HL-60 (cell line): ENCODE results near the gene SCGB1D1.
"Not testable (repeated sequence)": the region's sequence is repeated elsewhere in the genome, so short reads cannot be mapped to it uniquely, and the experiment has no call there.

ENCODE experiments used
- POLR2AphosphoS5 ChIP-seq: IDR thresholded peaks from 2 replicates; pipeline ENCODE4 v1.6.1; 2012; ENCODE audit warnings: low read depth
- TF ChIP-seq, protein P1 (sequence below): IDR thresholded peaks from one replicate; pipeline ENCODE4 v1.5.1; 2011; ENCODE audit warnings: low read length, control low read depth, inconsistent platforms; ENCODE audit not compliant: insufficient read depth

DNA sequence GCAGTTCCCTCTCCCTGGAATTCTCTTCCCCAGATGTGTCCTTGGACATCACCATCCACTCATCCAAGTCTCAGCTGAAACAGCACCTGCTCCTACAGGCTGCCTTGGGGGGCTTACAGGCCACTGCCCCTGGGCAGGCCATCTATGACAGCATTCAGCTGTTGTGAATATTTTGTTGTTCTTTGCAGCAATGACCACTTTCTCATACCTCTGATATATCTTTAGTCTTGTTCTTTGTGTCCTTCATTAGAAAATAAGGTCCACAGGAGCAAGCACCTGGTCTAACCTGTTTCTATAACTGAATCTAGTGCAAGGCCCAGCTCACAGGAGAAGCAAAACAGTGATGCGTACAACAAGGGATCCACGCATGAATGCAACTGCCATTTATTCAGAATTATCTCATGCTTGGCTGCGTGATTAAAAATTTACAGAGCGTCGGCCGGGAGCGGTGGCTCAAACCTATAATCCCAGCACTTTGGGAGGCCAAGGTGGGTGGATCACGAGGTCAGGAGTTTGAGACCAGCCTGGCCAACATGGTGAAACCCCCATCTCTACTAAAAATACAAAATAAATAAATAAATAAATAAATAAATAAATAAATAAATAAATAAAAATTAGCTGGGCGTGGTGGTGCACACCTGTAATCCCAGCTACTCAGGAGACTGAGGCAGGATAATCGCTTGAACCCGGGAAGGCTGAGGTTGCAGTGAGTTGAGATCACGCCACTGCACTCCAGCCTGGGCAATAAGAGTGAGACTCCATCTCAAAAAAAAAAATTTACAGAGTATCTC is 16.5 kb downstream of the SCGB1D1 start:
- TF ChIP-seq, protein P1, sequence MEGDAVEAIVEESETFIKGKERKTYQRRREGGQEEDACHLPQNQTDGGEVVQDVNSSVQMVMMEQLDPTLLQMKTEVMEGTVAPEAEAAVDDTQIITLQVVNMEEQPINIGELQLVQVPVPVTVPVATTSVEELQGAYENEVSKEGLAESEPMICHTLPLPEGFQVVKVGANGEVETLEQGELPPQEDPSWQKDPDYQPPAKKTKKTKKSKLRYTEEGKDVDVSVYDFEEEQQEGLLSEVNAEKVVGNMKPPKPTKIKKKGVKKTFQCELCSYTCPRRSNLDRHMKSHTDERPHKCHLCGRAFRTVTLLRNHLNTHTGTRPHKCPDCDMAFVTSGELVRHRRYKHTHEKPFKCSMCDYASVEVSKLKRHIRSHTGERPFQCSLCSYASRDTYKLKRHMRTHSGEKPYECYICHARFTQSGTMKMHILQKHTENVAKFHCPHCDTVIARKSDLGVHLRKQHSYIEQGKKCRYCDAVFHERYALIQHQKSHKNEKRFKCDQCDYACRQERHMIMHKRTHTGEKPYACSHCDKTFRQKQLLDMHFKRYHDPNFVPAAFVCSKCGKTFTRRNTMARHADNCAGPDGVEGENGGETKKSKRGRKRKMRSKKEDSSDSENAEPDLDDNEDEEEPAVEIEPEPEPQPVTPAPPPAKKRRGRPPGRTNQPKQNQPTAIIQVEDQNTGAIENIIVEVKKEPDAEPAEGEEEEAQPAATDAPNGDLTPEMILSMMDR, result not testable (repeated sequence)
- not testable (repeated sequence) for TF ChIP-seq POLR2AphosphoS5
